Activated T-cell treated with anti-CD3 and anti-CD28 coated beads, Interleukin-2, amount 50 U/mL, for 72 hours (primary cell): ENCODE data around the gene AKR1B15. TPM values are rescaled to one million over a fixed set of nuclear protein-coding genes. Genes with fewer than 3 reads are reported as not detected.
A peak's percentile ranks its signal among the peaks of the same experiment; 100 is the strongest.

Source experiments
- ATAC-seq, 2 donors: fragments of 150-1000 bp; cut with Tn5 transposase; replicated peaks in 1 of 2; 2 replicates each; pipeline ENCODE4 v1.10.0; 2021; ENCODE audit warnings: moderate library complexity in 2 of 2, mild to moderate bottlenecking in 1 of 2
- DNase-seq, 2 donors: peaks; one replicate each; pipeline ENCODE4 v3.0.0; 2021 to 2022; ENCODE audit warnings: mixed read lengths in 1 of 2
- H3K27ac Mint-ChIP-seq: one replicate; pipeline ENCODE4 v1.8.0; 2022; ENCODE audit warnings: mild to moderate bottlenecking, moderate library complexity, mixed read lengths
- H3K27me3 Mint-ChIP-seq: one replicate; pipeline ENCODE4 v1.8.0; 2022; ENCODE audit warnings: low read depth, mixed read lengths
- H3K36me3 Mint-ChIP-seq, 2 donors: one replicate each; pipeline ENCODE4 v1.8.0; 2022; ENCODE audit warnings: mixed read lengths in 2 of 2, mild to moderate bottlenecking in 1 of 2; ENCODE audit not compliant: insufficient read depth in 2 of 2
- H3K4me1 Mint-ChIP-seq: one replicate; pipeline ENCODE4 v1.8.0; 2022; ENCODE audit warnings: low read depth, mixed read lengths
- H3K4me3 Mint-ChIP-seq, 2 donors: one replicate each; pipeline ENCODE4 v1.8.0; 2022; ENCODE audit warnings: mild to moderate bottlenecking in 2 of 2, mixed read lengths in 2 of 2, moderate library complexity in 2 of 2
- H3K9me3 Mint-ChIP-seq, 2 donors: one replicate each; pipeline ENCODE4 v1.8.0; 2022; ENCODE audit warnings: mixed read lengths in 2 of 2
- total RNA-seq, 2 donors: library from RNA; stranded (reverse); gene quantifications; one replicate each; pipeline ENCODE4 v1.2.3, GENCODE V29; 2022

The AKR1B15 gene
- total RNA-seq, 2 donors from 2014 or later = not detected

- Mint-ChIP-seq H3K4me1 (peaks cover 31% of the 10 kb centered on the region), H3K27me3 (peaks cover 37% of the 10 kb centered on the region), H3K27ac (no peak overlapping the region), H3K36me3 (peaks cover 1 to 2% of the 10 kb centered on the region in 2 donors), H3K4me3 (no peak overlapping the region), H3K9me3 (peaks cover 0 to 3% of the 10 kb centered on the region in 2 donors)
- DNase-seq (no peak), ATAC-seq (no peak)
These were observed 67.7 kb downstream of the AKR1B15 start for GRCh38 chr7:134616611-134617010.

- Mint-ChIP-seq H3K27me3 (peaks cover 56% of the 10 kb centered on the region), H3K9me3 (peaks cover 0 to 3% of the 10 kb centered on the region in 2 donors), H3K4me3 (no peak overlapping the region), H3K36me3 (peaks cover 0 to 2% of the 10 kb centered on the region in 2 donors), H3K4me1 (peaks cover 24% of the 10 kb centered on the region), H3K27ac (no peak overlapping the region)
- DNase-seq (no peak), ATAC-seq (no peak)
These were observed 70.0 kb downstream of the AKR1B15 start for GRCh38 chr7:134618756-134619530.

- peaks cover 56% of the 10 kb centered on the region for H3K27me3 Mint-ChIP-seq
- H3K4me3 Mint-ChIP-seq = no peak overlapping the region
- H3K27ac Mint-ChIP-seq = no peak overlapping the region
- H3K36me3 Mint-ChIP-seq = peaks cover 0 to 2% of the 10 kb centered on the region in 2 donors
- H3K9me3 Mint-ChIP-seq = peaks cover 0 to 3% of the 10 kb centered on the region in 2 donors
- no peak for DNase-seq
- ATAC-seq = peak; percentile 60 to 66
- peaks cover 16% of the 10 kb centered on the region for H3K4me1 Mint-ChIP-seq
These were observed 70.9 kb downstream of the AKR1B15 start for GRCh38 chr7:134619627-134620331.

GRCh38 chr7:134622303-134622995 is 73.5 kb downstream of the AKR1B15 start:
- H3K4me1 Mint-ChIP-seq = peaks cover 7% of the 10 kb centered on the region
- ATAC-seq (no peak), DNase-seq (no peak)
- H3K27ac Mint-ChIP-seq = no peak overlapping the region
- no peaks in the 10 kb centered on the region for H3K36me3 Mint-ChIP-seq
- H3K4me3 Mint-ChIP-seq = no peak overlapping the region
- H3K9me3 Mint-ChIP-seq = no peaks in the 10 kb centered on the region
- H3K27me3 Mint-ChIP-seq = peaks cover 59% of the 10 kb centered on the region

GRCh38 chr7:134623193-134623592 is 74.3 kb downstream of the AKR1B15 start:
- peaks cover 7% of the 10 kb centered on the region for H3K4me1 Mint-ChIP-seq

GRCh38 chr7:134625550-134625949 is 76.6 kb downstream of the AKR1B15 start:
- no peak for DNase-seq
- H3K27ac Mint-ChIP-seq = no peak overlapping the region
- H3K36me3 Mint-ChIP-seq = no peaks in the 10 kb centered on the region
- no peak overlapping the region for H3K4me3 Mint-ChIP-seq
- H3K4me1 Mint-ChIP-seq = no peaks in the 10 kb centered on the region
- H3K27me3 Mint-ChIP-seq = peaks cover 68% of the 10 kb centered on the region
- no peak for ATAC-seq
- H3K9me3 Mint-ChIP-seq = no peaks in the 10 kb centered on the region

More at GRCh38 chr7:134623193-134623592, 74.3 kb downstream of the AKR1B15 start:
- no peak for DNase-seq
- ATAC-seq = no peak
- Mint-ChIP-seq H3K27me3 (peaks cover 63% of the 10 kb centered on the region), H3K4me3 (no peak overlapping the region), H3K36me3 (no peaks in the 10 kb centered on the region), H3K27ac (no peak overlapping the region), H3K9me3 (no peaks in the 10 kb centered on the region)

GRCh38 chr7:134627109-134627774 is 78.3 kb downstream of the AKR1B15 start:
- no peaks in the 10 kb centered on the region for H3K36me3 Mint-ChIP-seq
- H3K4me1 Mint-ChIP-seq = no peaks in the 10 kb centered on the region
- DNase-seq = no peak
- H3K27ac Mint-ChIP-seq = no peak overlapping the region
- H3K9me3 Mint-ChIP-seq = no peaks in the 10 kb centered on the region
- ATAC-seq = peak in 1 of 2 donors; percentile 38
- H3K4me3 Mint-ChIP-seq = no peak overlapping the region
- H3K27me3 Mint-ChIP-seq = peaks cover 60% of the 10 kb centered on the region

- H3K27me3 Mint-ChIP-seq = peaks cover 54% of the 10 kb centered on the region
- H3K4me3 Mint-ChIP-seq = no peak overlapping the region
- DNase-seq = no peak
- ATAC-seq = no peak
- no peak overlapping the region for H3K27ac Mint-ChIP-seq
- H3K4me1 Mint-ChIP-seq = no peaks in the 10 kb centered on the region
- no peaks in the 10 kb centered on the region for H3K9me3 Mint-ChIP-seq
- H3K36me3 Mint-ChIP-seq = no peaks in the 10 kb centered on the region
These were observed 78.9 kb downstream of the AKR1B15 start for GRCh38 chr7:134627775-134628153.

GRCh38 chr7:134629445-134629844 is 80.5 kb downstream of the AKR1B15 start:
- H3K9me3 Mint-ChIP-seq = no peaks in the 10 kb centered on the region
- no peak overlapping the region for H3K4me3 Mint-ChIP-seq
- H3K36me3 Mint-ChIP-seq = no peaks in the 10 kb centered on the region
- DNase-seq = no peak
- no peak for ATAC-seq
- H3K27ac Mint-ChIP-seq = no peak overlapping the region
- peaks cover 6% of the 10 kb centered on the region for H3K4me1 Mint-ChIP-seq
- H3K27me3 Mint-ChIP-seq = peaks cover 43% of the 10 kb centered on the region

Other genes starting within 250 kb of the AKR1B15 start
- 10 to 100 TPM; 15.1 to 18.3 TPM for gene SLC35B4, start 232.2 kb upstream of the AKR1B15 start, total RNA-seq
- gene AKR1B1, start 90.0 kb upstream of the AKR1B15 start, total RNA-seq = 100 to 1,000 TPM in 1 of 2 donors, 10 to 100 TPM in 1; 95.1 to 117 TPM
- gene AKR1B10, start 21.5 kb upstream of the AKR1B15 start, total RNA-seq = not detected
- 10 to 100 TPM; 22.3 to 27.7 TPM for gene BPGM, start 97.7 kb downstream of the AKR1B15 start, total RNA-seq
- gene CALD1, start 230.5 kb downstream of the AKR1B15 start, total RNA-seq = 10 to 100 TPM; 10.8 to 20.0 TPM